MM.1S (cell line): Measurements from ENCODE around the gene CDK11A.
"Not testable (repeated sequence)": the region's sequence is repeated elsewhere in the genome, so short reads cannot be mapped to it uniquely, and the experiment has no call there.

ENCODE experiments used
- DNase-seq: peaks from one replicate; pipeline ENCODE4 v3.0.0-alpha.2; 2015
- H2AFZ ChIP-seq: fragments of 300-600 bp; sonication (generic); 2 replicates; pipeline ENCODE4 v1.6.0; 2016; ENCODE audit warnings: antibody characterized with exemption, low read length
- H3F3A ChIP-seq: fragments of 300-600 bp; sonication (generic); 2 replicates; pipeline ENCODE4 v1.6.1; 2016; ENCODE audit warnings: mild to moderate bottlenecking, antibody characterized with exemption, low read length, moderate library complexity, mixed read lengths; ENCODE audit not compliant: insufficient read depth
- H3K27ac ChIP-seq: fragments of 300-600 bp; sonication (generic); 2 replicates; pipeline ENCODE4 v1.5.1; 2016; ENCODE audit warnings: mild to moderate bottlenecking, low read length
- H3K27me3 ChIP-seq: fragments of 300-600 bp; sonication (generic); replicated peaks from 2 replicates; pipeline ENCODE4 v1.6.0; 2016; ENCODE audit warnings: low read length; ENCODE audit not compliant: insufficient read depth
- H3K36me3 ChIP-seq: fragments of 300-600 bp; sonication (generic); replicated peaks from 2 replicates; pipeline ENCODE4 v1.6.1; 2016; ENCODE audit warnings: mild to moderate bottlenecking, low read length, mixed read lengths; ENCODE audit not compliant: insufficient read depth
- H3K4me1 ChIP-seq: fragments of 300-600 bp; sonication (generic); 2 replicates; pipeline ENCODE4 v1.6.1; 2016; ENCODE audit warnings: low read length, mixed read lengths
- H3K4me2 ChIP-seq: fragments of 300-600 bp; sonication (generic); 2 replicates; pipeline ENCODE4 v1.6.0; 2016; ENCODE audit warnings: low read depth, low read length
- H3K4me3 ChIP-seq: fragments of 300-600 bp; sonication (generic); 2 replicates; pipeline ENCODE4 v1.5.1; 2016; ENCODE audit warnings: low read length, mixed read lengths
- H3K79me2 ChIP-seq: fragments of 300-600 bp; sonication (generic); 2 replicates; pipeline ENCODE4 v1.6.1; 2016; ENCODE audit warnings: mixed run types, low read length, mixed read lengths
- H3K9ac ChIP-seq: fragments of 300-600 bp; sonication (generic); 2 replicates; pipeline ENCODE4 v1.6.1; 2016; ENCODE audit warnings: low read length, mixed read lengths
- H3K9me2 ChIP-seq: fragments of 300-600 bp; sonication (generic); replicated peaks from 2 replicates; pipeline ENCODE4 v1.6.1; 2016; ENCODE audit warnings: mild to moderate bottlenecking, low read length, mixed read lengths; ENCODE audit not compliant: insufficient read depth
- H3K9me3 ChIP-seq: fragments of 300-600 bp; sonication (generic); replicated peaks from 2 replicates; pipeline ENCODE4 v1.6.1; 2016; ENCODE audit warnings: mild to moderate bottlenecking, low read length, mixed read lengths; ENCODE audit not compliant: insufficient read depth
- H4K20me1 ChIP-seq: fragments of 300-600 bp; sonication (generic); 2 replicates; pipeline ENCODE4 v1.6.1; 2016; ENCODE audit warnings: mild to moderate bottlenecking, low read length, moderate library complexity, mixed read lengths; ENCODE audit not compliant: insufficient read depth
- EZH2 ChIP-seq: fragments of 300-600 bp; sonication (generic); optimal IDR thresholded peaks from 2 replicates; pipeline ENCODE3; 2017; ENCODE audit warnings: low read depth, mild to moderate bottlenecking, antibody characterized with exemption, low read length, mixed read lengths
- EZH2phosphoT487 ChIP-seq: fragments of 300-600 bp; sonication (generic); IDR thresholded peaks from 2 replicates; pipeline ENCODE4 v1.6.1; 2018; ENCODE audit warnings: antibody characterized with exemption, low read length
- TF ChIP-seq, protein P1 (sequence below): fragments of 300-600 bp; sonication (generic); IDR thresholded peaks from 2 replicates; pipeline ENCODE4 v1.5.1; 2016; ENCODE audit warnings: antibody characterized with exemption, low read length, mixed read lengths

Gene CDK11A

GRCh38 chr1:1664941-1665814 is 59.0 kb downstream of the CDK11A start:
- Histone ChIP-seq H3K9ac (no peak overlapping the region), H3K9me2 (no peaks in the 10 kb centered on the region), H3K27ac (no peak overlapping the region), H3K79me2 (no peaks in the 10 kb centered on the region), H3K4me2 (no peak overlapping the region), H3K36me3 (no peaks in the 10 kb centered on the region), H3K9me3 (no peaks in the 10 kb centered on the region), H3K4me1 (no peaks in the 10 kb centered on the region), H3K4me3 (no peak overlapping the region), H4K20me1 (no peaks in the 10 kb centered on the region), H3K27me3 (no peaks in the 10 kb centered on the region), H3F3A (no peaks in the 10 kb centered on the region), H2AFZ (no peak overlapping the region)
- no peak for DNase-seq
- TF ChIP-seq, protein P1, sequence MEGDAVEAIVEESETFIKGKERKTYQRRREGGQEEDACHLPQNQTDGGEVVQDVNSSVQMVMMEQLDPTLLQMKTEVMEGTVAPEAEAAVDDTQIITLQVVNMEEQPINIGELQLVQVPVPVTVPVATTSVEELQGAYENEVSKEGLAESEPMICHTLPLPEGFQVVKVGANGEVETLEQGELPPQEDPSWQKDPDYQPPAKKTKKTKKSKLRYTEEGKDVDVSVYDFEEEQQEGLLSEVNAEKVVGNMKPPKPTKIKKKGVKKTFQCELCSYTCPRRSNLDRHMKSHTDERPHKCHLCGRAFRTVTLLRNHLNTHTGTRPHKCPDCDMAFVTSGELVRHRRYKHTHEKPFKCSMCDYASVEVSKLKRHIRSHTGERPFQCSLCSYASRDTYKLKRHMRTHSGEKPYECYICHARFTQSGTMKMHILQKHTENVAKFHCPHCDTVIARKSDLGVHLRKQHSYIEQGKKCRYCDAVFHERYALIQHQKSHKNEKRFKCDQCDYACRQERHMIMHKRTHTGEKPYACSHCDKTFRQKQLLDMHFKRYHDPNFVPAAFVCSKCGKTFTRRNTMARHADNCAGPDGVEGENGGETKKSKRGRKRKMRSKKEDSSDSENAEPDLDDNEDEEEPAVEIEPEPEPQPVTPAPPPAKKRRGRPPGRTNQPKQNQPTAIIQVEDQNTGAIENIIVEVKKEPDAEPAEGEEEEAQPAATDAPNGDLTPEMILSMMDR: no peak
- TF ChIP-seq EZH2phosphoT487: no peak
- TF ChIP-seq EZH2: no peak

DNA sequence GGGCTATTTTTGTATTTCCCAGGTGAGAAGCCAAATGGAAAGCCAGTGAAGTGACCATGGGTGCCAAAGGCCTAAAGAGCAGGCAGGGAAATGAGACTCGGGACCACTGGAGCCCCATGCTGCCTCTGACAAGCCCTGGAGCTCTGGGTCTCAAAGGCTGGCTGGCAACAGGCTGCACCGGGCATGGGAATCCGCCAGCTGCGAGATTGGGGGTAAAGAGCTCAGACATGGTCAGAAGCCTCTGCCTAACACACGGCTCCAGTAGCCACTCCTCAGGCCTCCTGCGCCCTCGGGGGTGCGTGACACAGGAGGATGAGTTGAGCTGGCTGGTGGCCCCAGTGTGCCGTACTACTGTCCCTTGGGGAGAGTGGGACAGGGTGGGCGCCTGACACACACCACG is 59.8 kb downstream of the CDK11A start:
- not testable (repeated sequence) for H3K9ac ChIP-seq, H4K20me1 ChIP-seq, H3K4me2 ChIP-seq, DNase-seq, H3K4me1 ChIP-seq, H3K4me3 ChIP-seq, H3K36me3 ChIP-seq, H3K27me3 ChIP-seq, H3F3A ChIP-seq, H3K27ac ChIP-seq, H3K9me2 ChIP-seq, H2AFZ ChIP-seq, H3K79me2 ChIP-seq, H3K9me3 ChIP-seq

DNA sequence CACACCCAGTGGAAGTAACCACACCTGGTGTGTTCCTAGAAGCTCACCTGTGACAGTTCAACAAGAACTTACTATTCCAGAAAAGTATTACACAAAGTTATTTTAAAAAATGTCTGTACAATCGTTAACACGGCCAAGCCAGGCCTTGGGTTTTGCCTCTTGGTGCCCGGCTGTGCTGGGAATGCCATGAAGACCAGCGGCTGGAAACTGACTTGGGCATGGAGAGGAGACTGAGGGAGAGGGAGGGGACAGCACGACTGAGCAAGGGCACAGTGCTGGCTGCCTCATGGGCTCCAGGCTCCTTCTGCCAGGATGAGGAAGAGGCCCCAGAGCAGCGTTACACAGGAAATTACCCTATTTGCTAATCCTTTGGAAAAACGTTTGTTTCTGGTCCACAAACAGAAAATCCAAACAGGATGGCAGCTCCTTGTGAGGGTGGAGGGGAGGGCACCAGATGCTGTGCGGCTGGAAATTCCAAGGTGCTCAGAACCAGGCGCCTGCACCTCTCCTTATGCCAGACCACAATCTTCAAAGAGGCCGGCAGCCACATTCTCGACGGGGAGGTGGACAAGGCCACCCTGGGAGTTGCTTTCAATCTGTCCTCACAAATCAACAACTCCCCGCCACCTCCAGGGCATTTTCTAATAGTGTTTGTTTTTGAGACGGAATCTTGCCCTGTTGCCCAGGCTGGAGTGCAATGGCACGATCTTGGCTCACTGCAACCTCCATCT is 61.2 kb downstream of the CDK11A start:
- H3K4me2 ChIP-seq, H3K9me2 ChIP-seq, H3K4me3 ChIP-seq, H3K9ac ChIP-seq, DNase-seq, H2AFZ ChIP-seq, H3K36me3 ChIP-seq, H3K9me3 ChIP-seq, H4K20me1 ChIP-seq, H3K27me3 ChIP-seq, H3K79me2 ChIP-seq, H3K27ac ChIP-seq, H3F3A ChIP-seq, H3K4me1 ChIP-seq: not testable (repeated sequence)

GRCh38 chr1:1662392-1662791 is 61.8 kb downstream of the CDK11A start:
- not testable (repeated sequence) for H3F3A ChIP-seq, H3K27me3 ChIP-seq, H3K27ac ChIP-seq, H3K36me3 ChIP-seq, H4K20me1 ChIP-seq, H3K4me3 ChIP-seq, H3K79me2 ChIP-seq, H3K9ac ChIP-seq, H2AFZ ChIP-seq, H3K4me2 ChIP-seq, H3K9me3 ChIP-seq, DNase-seq, H3K9me2 ChIP-seq, H3K4me1 ChIP-seq
